Uterus (tissue), 2 donors: Measurements from ENCODE around the gene CDH4.

Experiments
- CTCF ChIP-seq, 4 experiments: fragments of 200-600 bp in 2 of 4; fragments of 450-650 bp in 2 of 4; sonication (generic) in 2 of 4; IDR thresholded peaks; one replicate each; pipeline ENCODE4 v1.5.1; 2016 to 2019; ENCODE audit warnings: antibody characterized with exemption in 4 of 4, mild to moderate bottlenecking in 2 of 4, moderate library complexity in 1 of 4
- POLR2A ChIP-seq, 2 donors: fragments of 450-650 bp; IDR thresholded peaks; one replicate each; pipeline ENCODE4 v1.6.1; 2016; ENCODE audit warnings: antibody characterized with exemption in 2 of 2, mild to moderate bottlenecking in 1 of 2, moderate library complexity in 1 of 2

GRCh38 chr20:61657721-61658377, 405.8 kb downstream of the CDH4 start:
- TF ChIP-seq CTCF (IDR thresholded peaks at IDR 0.05) (no peak), POLR2A (IDR thresholded peaks at IDR 0.05) (no peak)
